Suprapubic skin (tissue), 3 donors: ENCODE results near the gene EPHB6.

Source experiments
- POLR2A ChIP-seq, 2 donors: fragments of 450-650 bp; IDR thresholded peaks; one replicate each; pipeline ENCODE4 v1.6.1; 2017; ENCODE audit warnings: antibody characterized with exemption in 2 of 2, mild to moderate bottlenecking in 2 of 2, moderate library complexity in 2 of 2
- TF ChIP-seq, protein P1 (sequence below), 2 donors: fragments of 200-600 bp in 1 of 2; fragments of 450-650 bp in 1 of 2; sonication (generic) in 1 of 2; IDR thresholded peaks; one replicate each; pipeline ENCODE4 v1.5.1; 2016 to 2019; ENCODE audit warnings: antibody characterized with exemption in 2 of 2, mild to moderate bottlenecking in 1 of 2, moderate library complexity in 1 of 2

DNA sequence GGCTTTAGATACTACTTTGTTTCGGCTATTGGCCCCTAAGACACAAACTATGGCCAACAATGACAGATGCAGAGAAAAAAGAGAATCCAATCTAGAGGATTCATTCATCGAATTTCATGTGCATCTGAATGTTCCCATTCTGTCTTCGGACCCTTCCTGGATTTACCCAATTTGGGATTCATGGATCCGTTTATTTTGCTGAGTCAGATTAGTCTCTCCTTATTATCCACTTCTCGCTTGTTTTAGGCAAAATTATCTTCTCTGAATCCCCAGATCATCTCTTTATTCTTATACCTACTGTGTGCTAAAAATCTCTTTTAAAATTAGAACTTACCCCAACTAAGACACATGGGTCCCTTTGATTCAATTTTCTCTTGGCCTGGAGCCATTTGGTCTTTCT, 24.2 kb downstream of the EPHB6 start:
- no peak for TF ChIP-seq POLR2A (IDR thresholded peaks at IDR 0.05)
- TF ChIP-seq, protein P1, sequence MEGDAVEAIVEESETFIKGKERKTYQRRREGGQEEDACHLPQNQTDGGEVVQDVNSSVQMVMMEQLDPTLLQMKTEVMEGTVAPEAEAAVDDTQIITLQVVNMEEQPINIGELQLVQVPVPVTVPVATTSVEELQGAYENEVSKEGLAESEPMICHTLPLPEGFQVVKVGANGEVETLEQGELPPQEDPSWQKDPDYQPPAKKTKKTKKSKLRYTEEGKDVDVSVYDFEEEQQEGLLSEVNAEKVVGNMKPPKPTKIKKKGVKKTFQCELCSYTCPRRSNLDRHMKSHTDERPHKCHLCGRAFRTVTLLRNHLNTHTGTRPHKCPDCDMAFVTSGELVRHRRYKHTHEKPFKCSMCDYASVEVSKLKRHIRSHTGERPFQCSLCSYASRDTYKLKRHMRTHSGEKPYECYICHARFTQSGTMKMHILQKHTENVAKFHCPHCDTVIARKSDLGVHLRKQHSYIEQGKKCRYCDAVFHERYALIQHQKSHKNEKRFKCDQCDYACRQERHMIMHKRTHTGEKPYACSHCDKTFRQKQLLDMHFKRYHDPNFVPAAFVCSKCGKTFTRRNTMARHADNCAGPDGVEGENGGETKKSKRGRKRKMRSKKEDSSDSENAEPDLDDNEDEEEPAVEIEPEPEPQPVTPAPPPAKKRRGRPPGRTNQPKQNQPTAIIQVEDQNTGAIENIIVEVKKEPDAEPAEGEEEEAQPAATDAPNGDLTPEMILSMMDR (IDR thresholded peaks at IDR 0.05) = no peak
